Activated T-helper 17 cell treated with anti-CD3 and anti-CD28 coated beads, Interleukin-2, amount 50 U/mL, for 72 hours (primary cell): ENCODE measurements around the gene AFTPH. TPM values are rescaled to one million over a fixed set of nuclear protein-coding genes. Genes with fewer than 3 reads are reported as not detected.

Experiments used
- ATAC-seq: fragments of 150-1000 bp; cut with Tn5 transposase; replicated peaks from 2 replicates; pipeline ENCODE4 v1.10.0; 2021; ENCODE audit warnings: mild to moderate bottlenecking, moderate library complexity
- H3K27ac Mint-ChIP-seq: one replicate; pipeline ENCODE4 v1.8.0; 2022; ENCODE audit warnings: mixed read lengths
- H3K27me3 Mint-ChIP-seq: one replicate; pipeline ENCODE4 v1.8.0; 2022; ENCODE audit warnings: mixed read lengths
- H3K36me3 Mint-ChIP-seq: one replicate; pipeline ENCODE4 v1.8.0; 2022; ENCODE audit warnings: low read depth, mild to moderate bottlenecking, mixed read lengths
- H3K4me1 Mint-ChIP-seq: one replicate; pipeline ENCODE4 v1.8.0; 2022; ENCODE audit warnings: mixed read lengths
- H3K4me3 Mint-ChIP-seq: one replicate; pipeline ENCODE4 v1.8.0; 2022; ENCODE audit warnings: mild to moderate bottlenecking, mixed read lengths
- H3K9me3 Mint-ChIP-seq: one replicate; pipeline ENCODE4 v1.8.0; 2022; ENCODE audit warnings: mixed read lengths
- total RNA-seq, 2 donors: library from RNA; stranded (reverse); gene quantifications; one replicate each; pipeline ENCODE4 v1.2.3, GENCODE V29; 2022

Gene AFTPH
- total RNA-seq, 2 donors from 2014 or later: 32.3 to 49.8 TPM

DNA sequence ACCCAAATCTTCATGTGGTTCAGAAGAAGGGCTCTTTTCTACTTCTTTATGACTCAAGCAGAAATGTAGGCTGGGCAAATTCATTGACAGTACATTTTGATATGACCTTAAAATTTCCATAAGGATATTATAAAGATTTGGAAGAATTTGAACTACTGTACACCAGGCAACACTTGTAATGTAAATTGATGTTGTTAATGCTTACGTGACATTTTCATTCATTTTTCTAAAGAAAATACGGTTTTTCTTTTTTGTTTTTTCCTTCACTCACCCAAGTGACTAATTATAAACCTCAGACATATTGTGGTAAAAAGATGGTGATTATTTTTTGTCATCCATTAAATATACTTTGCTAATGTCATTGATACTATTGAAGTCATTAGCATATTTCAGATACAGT lies 17.4 kb downstream of the AFTPH start:
- Mint-ChIP-seq H3K9me3 (no peaks in the 10 kb centered on the region), H3K36me3 (peaks cover 7% of the 10 kb centered on the region), H3K27me3 (no peaks in the 10 kb centered on the region), H3K4me1 (peaks cover 39% of the 10 kb centered on the region), H3K4me3 (peak overlapping the region; percentile 54), H3K27ac (peak overlapping the region; percentile 80)
- ATAC-seq: no peak

- Mint-ChIP-seq H3K4me1 (peaks cover 39% of the 10 kb centered on the region), H3K36me3 (peaks cover 11% of the 10 kb centered on the region), H3K27me3 (no peaks in the 10 kb centered on the region), H3K4me3 (peak overlapping the region; percentile 54), H3K27ac (peak overlapping the region; percentile 80), H3K9me3 (no peaks in the 10 kb centered on the region)
- ATAC-seq: no peak
Measured at GRCh38 chr2:64542071-64543007, 18.2 kb downstream of the AFTPH start.

DNA sequence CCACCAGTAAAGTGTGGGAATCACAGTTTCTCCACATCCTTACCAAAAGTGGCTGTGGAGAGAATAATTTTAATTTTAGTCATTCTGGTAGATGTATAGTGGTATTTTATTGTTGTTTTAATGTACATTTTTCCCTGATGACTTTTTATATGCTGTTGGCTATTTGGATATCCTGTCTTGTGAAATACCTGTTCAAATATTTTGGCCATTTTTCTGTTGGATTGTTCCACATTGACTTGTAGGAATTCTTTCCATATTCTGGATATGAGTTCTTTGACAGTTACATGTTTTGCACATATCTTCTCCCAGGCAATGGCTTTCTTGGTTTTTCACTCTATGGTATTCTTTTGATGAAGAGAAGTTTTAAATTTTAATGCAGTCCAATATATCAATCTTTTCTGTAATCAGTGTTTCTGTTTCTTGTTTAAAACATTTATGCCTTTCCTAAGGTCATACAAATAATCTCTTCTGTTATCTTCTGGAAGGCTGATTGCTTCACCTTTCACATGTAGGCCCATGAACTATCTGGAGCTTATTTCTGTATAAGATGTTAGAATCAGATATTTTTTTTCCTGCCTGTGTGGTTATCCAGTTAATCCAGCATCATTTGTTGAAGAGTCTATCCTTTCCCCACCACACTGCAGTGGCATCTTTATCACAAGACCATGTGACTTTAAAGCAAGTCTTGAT lies 19.0 kb downstream of the AFTPH start:
- H3K27ac Mint-ChIP-seq: no peak overlapping the region
- H3K4me1 Mint-ChIP-seq: peaks cover 34% of the 10 kb centered on the region
- H3K27me3 Mint-ChIP-seq: no peaks in the 10 kb centered on the region
- H3K4me3 Mint-ChIP-seq: no peak overlapping the region
- H3K9me3 Mint-ChIP-seq: no peaks in the 10 kb centered on the region
- peaks cover 11% of the 10 kb centered on the region for H3K36me3 Mint-ChIP-seq
- ATAC-seq: no peak

DNA sequence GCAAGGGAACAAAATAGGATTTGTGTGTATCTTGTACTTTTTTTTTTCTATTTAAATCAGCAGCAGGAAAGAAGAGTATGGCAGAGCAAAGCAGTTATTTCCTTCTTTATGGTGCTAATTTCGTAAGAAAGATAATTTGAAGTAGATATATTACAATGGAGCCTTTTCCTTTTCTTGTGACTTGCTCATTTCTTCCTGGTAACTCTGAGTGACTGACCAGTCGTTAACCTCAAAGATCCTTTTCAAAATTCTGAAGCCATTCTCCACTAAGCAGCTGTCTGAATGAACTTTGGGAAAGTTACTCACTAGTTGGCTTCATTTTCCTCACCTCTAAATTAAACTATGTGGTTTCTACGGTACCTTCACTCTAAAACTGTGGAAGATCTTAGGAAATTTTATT lies 24.6 kb downstream of the AFTPH start:
- Mint-ChIP-seq H3K36me3 (peaks cover 40% of the 10 kb centered on the region), H3K4me3 (no peak overlapping the region), H3K27ac (no peak overlapping the region), H3K4me1 (peaks cover 2% of the 10 kb centered on the region), H3K27me3 (no peaks in the 10 kb centered on the region), H3K9me3 (no peaks in the 10 kb centered on the region)
- no peak for ATAC-seq

DNA sequence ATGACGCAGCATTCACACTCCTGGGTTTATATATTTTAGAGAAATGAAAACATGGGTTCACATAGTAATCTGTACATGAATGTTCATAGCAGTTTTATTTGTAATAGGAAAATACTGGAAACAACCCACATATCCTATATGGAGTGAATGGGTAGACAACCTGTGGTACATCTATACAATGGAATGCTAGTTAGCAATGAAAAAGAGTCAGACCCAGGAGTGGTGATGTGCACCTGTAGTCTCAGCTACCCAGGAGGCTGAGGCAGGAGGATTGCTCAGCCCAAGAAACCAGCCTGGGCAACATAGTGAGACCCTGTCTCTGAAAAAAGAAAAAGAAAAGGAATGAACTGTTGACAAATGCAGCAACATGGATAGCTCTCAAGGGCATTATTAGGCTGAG lies 25.9 kb downstream of the AFTPH start:
- peaks cover 46% of the 10 kb centered on the region for H3K36me3 Mint-ChIP-seq
- ATAC-seq: no peak
- no peak overlapping the region for H3K27ac Mint-ChIP-seq
- no peak overlapping the region for H3K4me3 Mint-ChIP-seq
- no peaks in the 10 kb centered on the region for H3K27me3 Mint-ChIP-seq
- no peaks in the 10 kb centered on the region for H3K9me3 Mint-ChIP-seq
- no peaks in the 10 kb centered on the region for H3K4me1 Mint-ChIP-seq

- Mint-ChIP-seq H3K9me3 (no peaks in the 10 kb centered on the region), H3K27ac (peak overlapping the region; percentile 7), H3K36me3 (peaks cover 62% of the 10 kb centered on the region), H3K4me1 (peaks cover 6% of the 10 kb centered on the region), H3K27me3 (no peaks in the 10 kb centered on the region), H3K4me3 (no peak overlapping the region)
- no peak for ATAC-seq
Measured at GRCh38 chr2:64551851-64552250, 27.7 kb downstream of the AFTPH start.

- no peaks in the 10 kb centered on the region for H3K27me3 Mint-ChIP-seq
- peaks cover 72% of the 10 kb centered on the region for H3K36me3 Mint-ChIP-seq
- no peak overlapping the region for H3K27ac Mint-ChIP-seq
- no peaks in the 10 kb centered on the region for H3K9me3 Mint-ChIP-seq
- no peak for ATAC-seq
- no peak overlapping the region for H3K4me3 Mint-ChIP-seq
- peaks cover 6% of the 10 kb centered on the region for H3K4me1 Mint-ChIP-seq
Measured at GRCh38 chr2:64554117-64554516, 30.0 kb downstream of the AFTPH start.

GRCh38 chr2:64558445-64559081 lies 34.4 kb downstream of the AFTPH start:
- Mint-ChIP-seq H3K9me3 (no peaks in the 10 kb centered on the region), H3K27me3 (no peaks in the 10 kb centered on the region), H3K36me3 (peaks cover 38% of the 10 kb centered on the region), H3K27ac (no peak overlapping the region), H3K4me3 (no peak overlapping the region), H3K4me1 (peaks cover 11% of the 10 kb centered on the region)
- ATAC-seq: no peak

DNA sequence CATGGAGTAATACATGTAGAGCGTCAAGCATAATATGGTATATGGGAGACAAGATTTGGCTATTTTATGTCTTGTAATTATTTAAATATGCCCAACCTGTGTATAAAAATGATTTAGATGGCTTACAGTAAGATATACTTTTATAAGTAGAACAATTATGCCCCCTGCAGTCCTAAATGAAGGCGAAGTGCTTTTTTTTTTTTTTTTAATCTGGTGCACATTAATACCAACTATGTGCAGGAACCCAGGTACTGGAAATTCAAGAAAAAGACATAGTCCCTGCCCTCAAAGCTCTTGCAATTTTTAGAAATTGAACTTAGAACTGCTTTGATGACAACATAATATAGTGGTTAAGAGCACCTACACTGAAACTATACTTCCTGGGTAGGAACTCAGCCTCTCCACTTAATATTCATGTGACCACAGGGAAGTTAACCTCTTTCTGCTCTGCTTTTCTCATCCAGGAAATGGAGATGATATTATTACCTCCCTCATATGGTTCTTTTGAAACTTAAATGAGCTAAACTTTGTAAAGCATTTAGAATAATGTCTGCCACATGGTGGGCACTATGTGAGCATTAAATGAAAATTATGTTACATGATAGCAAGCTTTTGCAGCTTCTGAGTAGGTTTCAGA lies 38.1 kb downstream of the AFTPH start:
- H3K4me3 Mint-ChIP-seq: no peak overlapping the region

GRCh38 chr2:64563436-64563938 lies 39.4 kb downstream of the AFTPH start:
- H3K9me3 Mint-ChIP-seq: no peaks in the 10 kb centered on the region
- peaks cover 32% of the 10 kb centered on the region for H3K36me3 Mint-ChIP-seq
- H3K27ac Mint-ChIP-seq: no peak overlapping the region
- ATAC-seq: no peak
- no peaks in the 10 kb centered on the region for H3K27me3 Mint-ChIP-seq
- peaks cover 17% of the 10 kb centered on the region for H3K4me1 Mint-ChIP-seq
- no peak overlapping the region for H3K4me3 Mint-ChIP-seq

More for the DNA sequence above, 38.1 kb downstream of the AFTPH start:
- H3K4me1 Mint-ChIP-seq: peaks cover 17% of the 10 kb centered on the region
- no peaks in the 10 kb centered on the region for H3K27me3 Mint-ChIP-seq
- H3K9me3 Mint-ChIP-seq: no peaks in the 10 kb centered on the region
- peak; percentile 42 for ATAC-seq
- H3K36me3 Mint-ChIP-seq: peaks cover 32% of the 10 kb centered on the region
- no peak overlapping the region for H3K27ac Mint-ChIP-seq

DNA sequence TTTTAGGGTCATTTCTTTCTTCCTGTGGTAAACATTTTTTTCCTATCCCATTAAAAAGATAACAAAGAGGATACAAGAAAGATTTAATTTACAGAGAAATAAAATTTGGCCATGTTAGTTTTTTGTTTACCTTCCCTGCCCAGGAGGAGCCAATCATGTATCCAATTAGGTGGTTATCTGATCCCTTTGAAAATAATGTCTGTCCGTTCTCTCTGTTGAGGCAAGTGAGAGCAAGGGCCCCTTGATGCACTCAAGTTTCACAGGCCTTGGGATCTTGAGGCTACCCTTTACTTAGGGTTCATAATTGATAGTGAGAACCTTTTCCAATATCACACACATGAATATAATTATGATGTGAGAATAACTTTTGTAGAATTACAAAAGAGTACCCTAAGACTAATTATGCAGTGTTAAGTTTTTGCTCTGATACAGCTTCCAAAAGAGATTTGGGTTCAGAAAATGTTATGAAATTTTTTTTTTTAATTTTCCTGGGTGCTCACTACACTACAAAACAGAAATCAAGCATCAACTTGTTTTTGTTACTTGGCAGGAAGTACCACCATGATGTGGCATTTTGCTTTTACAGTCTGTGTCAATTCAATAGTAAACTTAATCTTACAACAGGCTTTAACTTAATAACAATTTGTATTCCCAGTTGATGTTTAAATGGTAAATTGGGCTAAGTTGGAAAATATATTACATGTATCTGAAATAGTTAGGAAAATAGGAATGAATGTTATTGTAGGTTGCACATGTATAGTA lies 42.0 kb downstream of the AFTPH start:
- Mint-ChIP-seq H3K27ac (peak overlapping the region; percentile 26), H3K4me3 (no peak overlapping the region), H3K27me3 (no peaks in the 10 kb centered on the region), H3K4me1 (peaks cover 17% of the 10 kb centered on the region), H3K9me3 (no peaks in the 10 kb centered on the region), H3K36me3 (peaks cover 58% of the 10 kb centered on the region)
- no peak for ATAC-seq

DNA sequence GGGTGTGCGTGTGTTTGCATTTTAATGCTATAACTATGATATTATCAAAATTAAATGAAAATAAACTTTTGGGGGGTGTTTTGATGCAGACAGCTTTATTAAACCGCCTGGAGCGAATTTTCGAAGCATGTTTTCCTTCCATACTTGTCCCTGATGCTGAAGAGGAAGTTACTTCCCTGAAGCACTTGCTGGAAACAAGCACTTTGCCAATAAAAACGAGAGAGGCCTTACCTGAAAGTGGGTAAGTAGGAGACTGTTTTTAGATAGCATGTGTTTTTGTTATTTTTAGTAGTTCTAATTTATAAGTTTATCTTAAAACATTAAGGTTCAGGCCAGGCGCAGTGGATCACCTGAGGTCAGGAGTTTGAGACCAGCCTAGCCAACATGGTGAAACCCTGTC lies 43.3 kb downstream of the AFTPH start:
- Mint-ChIP-seq H3K4me3 (no peak overlapping the region), H3K9me3 (no peaks in the 10 kb centered on the region), H3K36me3 (peaks cover 71% of the 10 kb centered on the region), H3K4me1 (peaks cover 15% of the 10 kb centered on the region), H3K27ac (peak overlapping the region; percentile 22), H3K27me3 (no peaks in the 10 kb centered on the region)
- ATAC-seq: no peak

DNA sequence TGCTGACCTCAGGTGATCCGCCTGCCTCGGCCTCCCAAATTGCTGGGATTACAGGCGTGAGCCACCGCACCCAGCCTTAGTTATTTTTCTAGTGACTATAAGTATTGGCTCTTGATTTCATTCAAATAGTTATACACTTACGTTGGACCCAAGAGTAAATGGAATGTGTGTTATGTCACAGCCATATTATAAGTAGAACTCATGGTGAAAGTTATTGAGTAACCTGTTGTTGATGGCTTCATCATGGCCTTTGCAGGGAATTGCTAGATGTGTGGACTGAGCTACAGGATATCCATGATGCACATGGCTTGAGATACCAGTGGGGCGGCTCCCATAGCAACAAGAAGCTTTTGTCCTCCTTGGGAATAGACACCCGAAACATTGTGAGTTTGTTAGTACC lies 44.7 kb downstream of the AFTPH start:
- H3K27me3 Mint-ChIP-seq: no peaks in the 10 kb centered on the region
- peaks cover 12% of the 10 kb centered on the region for H3K4me1 Mint-ChIP-seq
- peaks cover 85% of the 10 kb centered on the region for H3K36me3 Mint-ChIP-seq
- no peaks in the 10 kb centered on the region for H3K9me3 Mint-ChIP-seq
- H3K27ac Mint-ChIP-seq: no peak overlapping the region
- no peak for ATAC-seq
- H3K4me3 Mint-ChIP-seq: no peak overlapping the region
